Stimulated activated CD4-positive, alpha-beta T cell treated with anti-CD3 and anti-CD28 coated beads, Interleukin-1b, Interleukin-23, amount 100 ng/mL, for 1 hour (primary cell): Measurements from ENCODE around the gene MCOLN2.
"Not testable (repeated sequence)": the region's sequence is repeated elsewhere in the genome, so short reads cannot be mapped to it uniquely, and the experiment has no call there.

ENCODE experiments used
- DNase-seq, 2 donors: peaks; one replicate each; pipeline ENCODE4 v3.0.0-alpha.2; 2020; ENCODE audit warnings: low read depth in 2 of 2

The MCOLN2 gene

GRCh38 chr1:84996846-84997666 is at the start of gene MCOLN2:
Gene MCOLN2, minus strand, starts transcription at chr1:84997113. Its CDS starts 241 bp downstream, at chr1:84996872.
- peak in 1 of 2 donors; percentile 14 for DNase-seq

DNA sequence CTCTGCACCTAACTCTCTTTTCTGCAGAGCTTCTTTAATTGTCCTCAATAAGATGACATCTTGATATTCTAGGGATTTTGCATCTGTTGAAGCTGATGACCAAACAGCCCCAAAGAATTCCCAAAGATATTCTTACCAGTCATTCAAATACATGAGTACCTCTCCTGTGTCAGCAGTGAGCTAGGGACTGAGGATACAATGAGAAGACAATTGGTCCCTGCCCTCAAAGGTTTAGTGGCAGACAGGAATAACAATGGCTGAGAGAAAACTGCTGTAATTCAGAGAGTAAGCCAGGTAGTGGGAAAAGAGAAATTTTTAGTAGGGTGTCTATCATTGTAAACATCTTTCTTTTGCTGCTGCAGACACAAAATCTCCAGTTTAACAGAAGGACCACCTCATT is 45.5 kb upstream of the MCOLN2 start:
- DNase-seq: no peak

DNA sequence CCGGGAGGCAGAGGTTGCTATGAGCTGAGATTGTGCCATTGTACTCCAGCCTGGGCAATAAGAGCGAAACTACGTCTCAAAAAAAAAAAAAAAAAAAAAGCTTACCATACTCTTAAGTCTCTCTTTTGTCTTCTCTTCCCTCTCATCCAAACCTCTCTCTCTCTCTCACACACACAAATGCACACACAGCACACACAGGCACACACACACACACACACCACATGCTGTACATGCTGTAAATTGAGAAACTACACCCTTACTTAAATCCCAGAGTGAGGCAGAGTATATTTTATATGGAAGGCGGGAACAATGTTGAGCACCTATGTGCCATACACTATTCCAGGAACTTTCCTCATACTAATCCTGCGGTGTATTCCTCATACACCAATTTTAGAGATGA is 44.9 kb upstream of the MCOLN2 start:
- no peak for DNase-seq

DNA sequence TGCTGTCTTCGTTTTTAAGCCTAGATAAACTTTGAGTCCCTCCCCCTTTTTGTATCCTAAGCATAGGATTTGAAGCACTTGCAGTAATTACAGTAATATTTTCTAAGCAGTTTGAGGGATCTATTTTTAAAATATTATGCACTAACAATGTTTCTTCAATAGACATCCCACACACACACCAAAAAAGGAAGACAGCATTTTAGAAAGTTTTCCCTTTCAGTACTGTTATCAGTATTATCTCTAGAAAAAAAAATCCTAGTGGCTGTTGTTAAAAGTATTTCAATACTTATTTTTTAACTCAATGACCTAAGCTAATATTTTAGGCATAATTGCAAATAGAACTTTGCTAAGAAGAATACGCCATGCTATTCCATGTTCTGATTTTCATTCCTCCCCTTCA is 36.3 kb upstream of the MCOLN2 start:
- DNase-seq: no peak

GRCh38 chr1:85030536-85030935 is 33.6 kb upstream of the MCOLN2 start:
- no peak for DNase-seq

DNA sequence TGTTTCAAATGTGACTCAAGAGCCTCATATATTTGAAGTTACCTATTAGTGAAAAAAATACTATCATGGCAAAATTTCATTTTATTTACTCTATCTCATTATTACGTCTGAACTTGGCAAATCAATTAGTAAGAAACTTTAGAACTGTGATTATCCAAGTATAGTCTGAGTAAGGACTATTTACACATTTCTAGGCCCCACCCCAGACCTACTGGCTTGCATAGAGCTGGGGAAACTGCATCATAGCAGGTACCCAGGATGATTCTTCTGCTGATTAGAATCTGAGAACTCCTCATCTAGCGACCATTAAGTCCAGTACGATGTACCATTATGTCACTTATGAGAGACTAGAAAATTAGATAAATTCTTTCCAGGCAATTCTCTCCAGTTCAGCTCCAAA is 31.2 kb upstream of the MCOLN2 start:
- no peak for DNase-seq

DNA sequence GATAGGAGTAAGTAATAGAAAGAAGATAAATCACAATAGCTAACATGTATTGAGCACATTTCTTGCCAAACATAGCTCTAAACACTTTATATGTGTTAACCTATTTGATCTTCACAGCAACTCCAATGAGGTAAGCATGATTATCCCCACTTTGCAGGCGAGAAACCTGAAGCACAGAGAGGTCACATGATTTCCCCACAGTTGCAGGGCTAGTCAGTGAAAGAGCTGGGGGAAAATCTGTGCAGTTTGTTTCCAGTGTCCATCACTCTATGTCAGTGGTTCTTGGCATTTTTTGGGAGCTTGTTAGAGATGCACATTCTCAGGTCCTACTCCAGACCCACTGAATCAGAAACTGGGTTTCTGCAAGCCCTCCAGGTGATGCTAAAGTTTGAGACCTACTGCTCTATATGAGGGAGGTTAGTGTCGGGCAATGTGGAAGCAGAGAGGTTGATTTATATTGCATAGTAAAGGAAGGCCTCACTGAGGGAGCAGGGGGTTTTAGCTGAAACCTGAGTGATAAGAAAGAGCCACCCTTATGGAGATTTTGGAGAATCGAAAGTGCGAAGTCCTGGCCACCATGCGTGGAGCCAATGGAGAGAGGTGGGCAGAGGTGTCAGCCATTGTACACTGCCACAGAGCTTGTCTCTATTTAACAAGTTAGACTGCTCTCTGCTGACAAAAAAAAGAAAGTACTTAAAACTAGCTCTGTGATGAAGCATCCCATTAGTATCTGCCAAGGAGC is 30.5 kb upstream of the MCOLN2 start:
- DNase-seq: no peak

DNA sequence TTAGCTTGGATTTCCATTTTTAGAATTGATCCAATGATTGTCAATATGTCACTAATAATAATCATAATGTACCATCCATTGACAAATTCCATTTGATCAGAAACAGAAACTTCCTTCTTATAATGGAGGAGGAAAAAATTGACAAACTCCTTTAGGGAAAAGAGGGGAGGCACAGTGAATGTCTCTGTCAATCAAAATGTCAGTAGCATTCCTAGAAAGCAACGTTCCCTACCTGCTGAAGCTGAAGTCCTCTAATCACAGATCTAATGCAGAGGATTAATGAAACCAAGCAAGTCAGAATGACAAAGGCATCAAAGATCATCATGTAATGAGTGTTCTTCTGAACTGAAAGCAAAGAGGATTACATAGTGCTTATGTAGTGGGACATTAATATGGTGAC is 29.0 kb upstream of the MCOLN2 start:
- no peak for DNase-seq

DNA sequence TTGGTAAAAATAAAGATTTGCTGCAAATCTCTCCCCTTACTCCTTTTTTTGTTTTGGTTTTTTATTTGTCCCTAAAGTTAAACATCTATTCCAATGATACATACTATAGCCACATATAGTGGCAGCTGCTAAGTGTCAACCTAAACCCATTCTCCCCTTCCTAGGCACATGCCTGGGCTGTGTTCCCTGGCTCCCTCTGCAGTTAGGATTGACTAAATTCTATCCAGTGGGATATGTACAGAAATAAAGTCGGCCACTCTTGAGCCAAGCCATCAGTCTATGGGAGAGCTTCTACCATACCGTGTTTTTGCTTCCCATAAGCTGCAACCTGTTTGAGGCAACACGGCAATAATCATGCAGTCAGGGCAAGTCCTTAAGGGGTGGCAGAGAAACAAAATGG is 27.8 kb upstream of the MCOLN2 start:
- no peak for DNase-seq

- no peak for DNase-seq
Measured at GRCh38 chr1:85022700-85023099, 25.8 kb upstream of the MCOLN2 start.

DNA sequence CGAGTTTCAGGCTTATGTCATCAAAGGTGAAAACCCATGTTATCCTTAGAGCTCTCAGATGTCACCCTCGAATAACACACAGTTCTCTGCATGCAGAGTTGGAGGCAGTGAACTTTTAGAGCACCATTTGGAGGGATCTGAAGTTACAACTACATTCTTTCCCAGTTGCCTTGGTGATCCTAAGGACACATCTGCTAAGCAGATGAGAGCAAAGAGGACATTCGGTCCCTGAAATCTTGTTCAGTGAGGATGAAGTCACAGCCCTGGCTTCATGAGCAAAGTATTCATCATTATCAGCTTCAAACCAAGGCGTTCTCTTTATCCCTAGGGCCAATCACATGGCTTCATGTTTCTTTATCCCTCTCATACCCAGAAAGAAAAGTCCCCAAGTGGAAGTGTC is 23.1 kb upstream of the MCOLN2 start:
- no peak for DNase-seq

DNA sequence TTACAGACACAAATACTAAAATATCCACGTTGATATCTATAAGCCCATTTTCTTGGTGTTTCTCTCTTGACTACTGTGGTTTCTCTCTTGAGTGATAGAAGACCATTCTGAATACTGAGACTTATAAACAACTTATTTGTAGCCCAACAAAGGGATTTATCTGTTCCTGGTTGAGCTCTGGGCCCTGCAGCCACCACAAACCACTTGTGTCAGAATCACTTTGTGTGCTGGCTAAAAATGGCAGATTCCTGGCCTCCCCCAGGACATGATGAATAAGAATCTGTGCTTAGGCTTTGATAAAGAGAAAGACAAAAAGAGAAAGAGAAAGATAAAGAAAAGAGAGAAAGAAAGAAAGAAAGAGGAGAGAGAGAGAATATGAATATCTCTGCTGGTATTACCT is 18.9 kb upstream of the MCOLN2 start:
- DNase-seq: no peak

GRCh38 chr1:85005641-85006040 is 8.7 kb upstream of the MCOLN2 start:
- DNase-seq: not testable (repeated sequence)

DNA sequence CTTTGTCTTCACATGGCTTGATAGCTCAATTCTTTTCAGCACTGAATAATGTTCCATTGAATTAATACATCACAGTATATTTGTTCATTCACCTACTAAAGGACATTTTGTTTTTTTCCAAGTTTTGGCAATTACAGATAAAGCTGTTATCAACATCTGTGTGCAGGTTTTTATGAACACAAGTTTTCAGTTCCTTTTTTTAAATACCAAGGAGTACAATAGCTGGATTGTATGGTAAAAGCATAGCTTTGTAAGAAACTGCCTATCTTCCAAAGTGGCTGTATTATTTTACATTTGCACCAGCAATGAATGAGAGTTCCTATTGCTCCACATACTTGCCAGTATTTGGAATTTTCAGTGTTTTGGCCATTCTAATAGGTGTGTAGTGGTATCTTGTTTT is 4.8 kb upstream of the MCOLN2 start:
- no peak for DNase-seq

- no peak for DNase-seq
Measured at GRCh38 chr1:84998642-84999280, 1.8 kb upstream of the MCOLN2 start.

DNA sequence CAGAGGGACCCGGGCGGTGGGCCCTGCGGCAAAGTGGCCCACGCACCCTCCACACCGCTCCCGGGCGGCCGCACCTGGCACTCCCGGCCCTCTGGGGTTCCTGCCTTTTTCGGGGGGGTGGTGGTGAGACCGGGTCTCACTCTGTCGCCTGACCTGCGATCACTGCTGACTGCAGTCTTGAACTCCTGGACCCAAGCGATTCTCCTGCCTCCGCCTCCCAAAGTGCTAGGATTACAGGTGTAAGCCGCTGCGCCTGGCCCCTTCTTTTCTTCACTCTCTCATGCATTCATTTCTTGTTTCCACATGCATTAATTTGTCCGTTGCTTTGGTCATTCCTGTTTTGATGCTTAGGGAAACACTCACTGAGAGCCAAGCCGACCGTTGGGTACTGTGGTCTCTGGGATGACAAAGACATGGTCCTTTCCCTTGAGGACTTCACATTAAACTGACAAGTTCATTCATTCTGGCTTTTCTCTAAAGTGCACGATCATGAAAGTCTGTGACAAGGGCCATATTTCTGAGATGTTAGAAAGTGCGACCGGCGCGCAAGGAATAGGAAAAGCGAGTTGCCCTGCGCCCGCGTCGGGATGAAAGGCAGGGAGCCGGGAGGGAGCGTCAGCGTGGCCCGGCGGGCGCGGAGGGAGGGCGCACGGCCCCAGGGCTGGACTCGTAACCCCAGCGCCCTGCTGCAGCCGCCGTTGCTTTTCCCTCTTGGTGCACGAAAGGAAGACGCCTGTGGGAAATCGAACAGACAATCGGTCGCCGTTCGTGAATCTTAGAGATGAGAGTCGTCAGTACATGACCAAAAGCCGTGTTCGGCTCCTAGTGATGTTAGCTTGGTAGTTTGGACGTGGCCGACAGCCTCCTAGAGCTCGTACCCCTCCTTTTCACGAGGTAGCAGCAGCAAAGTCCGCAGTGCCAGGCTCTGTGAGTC is 1.0 kb upstream of the MCOLN2 start:
- DNase-seq: no peak

DNA sequence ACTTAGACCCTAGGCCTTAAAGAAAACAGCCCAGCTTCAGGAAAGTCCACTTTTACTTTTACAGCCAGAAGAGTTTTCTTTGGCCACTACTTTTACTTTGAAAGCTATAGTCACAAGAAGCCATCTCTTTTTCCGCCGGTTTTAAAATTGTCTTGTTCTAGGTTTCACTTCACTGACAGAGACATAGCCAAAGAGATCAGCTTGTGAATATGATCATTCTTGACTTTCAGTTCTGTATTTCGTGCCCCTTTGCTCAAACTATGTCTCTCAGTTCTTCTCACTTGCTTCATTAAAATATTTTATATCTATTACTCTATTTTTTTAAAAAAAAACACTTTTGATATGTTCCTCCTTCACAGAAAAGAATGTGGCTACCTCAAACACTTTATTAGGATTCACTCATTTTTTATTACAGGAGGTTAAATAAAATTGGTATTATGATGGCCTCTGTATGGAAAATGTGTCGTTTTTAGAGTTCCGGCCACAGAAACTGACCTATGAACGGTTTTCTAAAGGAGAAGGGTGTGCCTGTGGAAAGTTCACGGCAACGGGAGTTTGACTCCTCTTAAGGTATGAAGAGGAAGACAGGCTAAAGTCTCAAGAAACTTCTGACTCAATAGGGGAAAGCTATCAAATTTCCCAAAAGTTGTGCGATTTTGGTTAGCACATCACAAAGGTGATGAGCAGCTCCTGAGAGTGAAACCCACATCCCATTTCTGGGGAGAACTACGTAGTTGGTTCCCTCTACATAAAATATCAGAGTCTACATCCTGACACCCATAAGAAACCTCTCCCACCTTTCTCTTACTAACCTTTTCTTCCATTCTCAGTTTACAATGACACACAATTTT is 1.2 kb downstream of the MCOLN2 start:
- no peak for DNase-seq

DNA sequence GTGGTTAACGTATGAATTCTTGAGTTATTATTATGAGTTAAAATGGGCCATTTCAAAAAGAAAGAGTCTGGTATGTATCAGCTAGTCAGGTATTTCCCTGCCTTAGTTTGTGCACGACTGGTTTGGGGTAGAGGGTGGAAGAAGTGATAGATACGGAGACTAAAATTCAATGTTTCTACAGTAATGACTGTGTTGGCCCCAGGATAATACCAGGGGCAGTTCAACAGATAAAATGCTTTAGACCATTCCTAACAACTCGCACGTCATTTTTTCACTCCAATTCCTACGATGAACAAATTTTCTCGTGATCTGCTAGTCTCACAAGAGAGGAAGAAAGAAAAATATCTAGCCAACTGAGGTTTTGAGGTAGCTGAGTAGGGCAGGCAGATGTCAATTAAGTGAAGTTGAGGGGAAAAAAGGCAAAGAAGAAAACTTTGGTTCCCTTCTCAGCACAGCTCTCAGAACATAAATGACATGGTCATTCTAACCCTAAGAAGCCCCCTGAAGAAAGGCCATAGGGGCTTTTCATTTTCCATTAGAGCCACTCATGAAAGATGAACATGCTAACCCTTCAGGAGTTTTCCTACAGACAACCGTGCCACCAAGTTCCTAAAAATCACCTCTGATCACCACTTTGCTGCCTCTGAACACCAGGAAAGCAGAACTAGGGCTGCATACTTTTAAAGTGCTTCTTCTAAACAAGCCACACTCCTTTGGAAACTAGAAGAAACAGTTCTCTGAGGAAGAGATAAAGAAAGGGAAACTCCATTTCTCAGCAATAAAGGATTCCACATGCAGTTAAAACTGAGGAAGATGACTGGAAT is 5.6 kb downstream of the MCOLN2 start:
- DNase-seq: no peak

- DNase-seq: no peak
Measured at GRCh38 chr1:84988588-84988987, 8.3 kb downstream of the MCOLN2 start.

DNA sequence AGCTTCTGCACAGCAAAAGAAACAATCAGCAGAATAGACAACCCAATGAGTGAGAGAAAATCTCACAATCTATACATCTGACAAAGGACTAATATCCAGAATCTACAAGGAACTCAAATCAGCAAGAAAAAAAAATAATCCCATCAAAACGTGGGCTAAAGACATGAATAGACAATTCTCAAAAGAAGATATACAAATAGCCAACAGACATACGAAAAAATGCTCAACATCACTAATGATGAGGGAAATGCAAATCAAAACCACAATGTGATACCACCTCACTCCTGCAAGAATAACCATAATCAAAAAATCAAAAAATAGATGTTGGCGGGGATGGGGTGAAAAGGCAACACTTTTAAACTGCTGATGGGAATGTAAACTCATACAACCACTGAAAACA is 10.4 kb downstream of the MCOLN2 start:
- not testable (repeated sequence) for DNase-seq
